Activated CD8-positive, alpha-beta memory T cell treated with anti-CD3 and anti-CD28 coated beads for 1 hour (primary cell): ENCODE data around the gene SCRN1.

Experiments
- DNase-seq, 2 donors: peaks; one replicate each; pipeline ENCODE4 v3.0.0-alpha.2; 2020; ENCODE audit warnings: low read depth in 1 of 2; ENCODE audit errors: extremely low read depth in 1 of 2

Gene SCRN1

DNA sequence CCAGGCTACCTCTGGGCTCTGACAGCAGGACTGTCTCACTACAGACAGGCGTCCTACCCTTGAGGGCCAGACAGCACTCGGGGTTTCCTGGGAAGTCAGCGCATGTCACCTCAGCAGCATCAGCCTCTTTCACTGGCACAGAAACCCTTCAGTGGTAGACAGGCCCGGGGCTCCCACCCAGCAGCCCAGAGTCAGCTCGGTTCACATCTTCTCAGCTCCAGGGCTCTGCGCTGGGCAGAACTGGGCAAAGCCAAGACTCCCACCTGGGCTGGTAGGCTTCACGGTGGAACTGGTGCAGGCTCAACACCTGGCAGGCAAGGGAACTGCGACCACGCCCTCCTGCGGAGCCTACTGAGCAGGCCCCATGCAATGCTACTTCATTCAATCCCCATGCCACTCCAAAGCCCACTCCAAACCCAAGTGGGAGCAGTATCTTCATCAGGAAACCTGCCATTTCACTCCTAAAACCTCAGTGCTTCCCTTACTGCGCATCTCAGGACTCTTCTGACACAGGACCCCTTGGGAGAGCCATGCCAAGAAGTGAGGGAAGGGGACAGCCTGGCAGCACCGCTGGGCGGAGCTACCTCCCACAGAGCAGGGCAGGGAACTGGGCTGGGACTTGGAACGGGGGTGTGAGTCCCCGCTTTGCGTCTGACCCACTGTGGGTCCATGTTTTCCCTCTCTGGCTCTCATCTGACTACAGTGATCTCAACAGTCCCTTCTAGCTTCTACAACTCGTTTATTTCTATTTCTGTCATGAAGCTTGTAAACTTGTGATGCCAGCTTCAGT, 60.4 kb downstream of the SCRN1 start:
- DNase-seq = no peak

DNA sequence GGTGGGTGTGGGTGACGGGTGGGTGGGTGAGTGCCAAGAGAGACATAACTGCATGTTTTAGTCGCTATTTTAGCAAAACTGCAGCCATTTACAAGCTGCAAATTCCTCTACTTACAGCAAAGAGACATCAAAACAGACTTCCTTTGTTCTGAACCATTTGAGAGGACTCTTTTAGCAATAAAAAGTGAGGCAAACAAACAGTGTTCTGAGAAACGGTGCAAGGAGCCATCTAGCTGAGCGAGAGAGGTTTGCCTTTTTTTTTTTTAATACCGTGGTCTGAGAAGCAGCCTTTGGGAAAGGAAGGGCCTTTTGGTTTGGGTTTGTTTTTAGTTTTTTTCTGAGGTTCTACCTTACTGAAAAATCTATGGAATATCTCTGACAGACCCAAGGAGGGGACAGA, 62.9 kb downstream of the SCRN1 start:
- no peak for DNase-seq

DNA sequence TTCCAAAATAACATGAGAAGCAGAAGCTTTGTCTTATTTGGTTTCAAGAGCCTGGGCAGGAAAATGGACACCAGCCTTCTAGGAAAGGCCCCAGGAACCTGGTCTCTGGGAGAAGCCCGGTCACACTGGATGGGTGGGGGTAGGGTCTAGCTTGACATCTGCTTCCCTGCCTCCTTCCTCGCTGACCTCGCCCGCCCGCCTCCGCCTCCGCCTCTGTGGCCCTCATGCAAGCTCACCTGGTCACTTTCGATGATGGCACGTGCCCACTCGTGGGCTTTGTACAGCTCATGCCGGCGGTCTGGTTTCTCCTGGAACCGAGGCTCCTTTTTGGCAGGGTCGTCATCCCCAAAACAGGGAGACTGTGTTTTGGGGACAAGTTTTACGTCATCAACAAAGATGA, 63.4 kb downstream of the SCRN1 start:
- no peak for DNase-seq

DNA sequence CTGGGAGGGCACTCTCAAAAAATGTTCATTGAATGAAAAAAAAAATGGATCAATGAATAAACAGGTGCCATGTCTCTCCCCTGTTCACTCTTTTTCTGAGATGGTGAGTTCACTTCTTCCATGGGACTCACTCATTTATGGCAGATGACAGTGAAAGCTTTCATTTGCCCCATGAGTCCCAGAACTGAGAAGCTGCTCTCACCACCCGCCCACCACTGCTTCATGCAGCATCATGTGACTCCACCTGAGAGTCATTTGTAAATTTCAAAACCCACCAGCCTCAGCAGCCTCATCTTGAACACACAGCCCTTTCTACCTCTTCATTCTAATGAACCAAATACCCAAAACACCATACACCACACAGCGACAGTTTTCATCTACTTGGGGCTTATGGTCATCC, 64.9 kb downstream of the SCRN1 start:
- no peak for DNase-seq

DNA sequence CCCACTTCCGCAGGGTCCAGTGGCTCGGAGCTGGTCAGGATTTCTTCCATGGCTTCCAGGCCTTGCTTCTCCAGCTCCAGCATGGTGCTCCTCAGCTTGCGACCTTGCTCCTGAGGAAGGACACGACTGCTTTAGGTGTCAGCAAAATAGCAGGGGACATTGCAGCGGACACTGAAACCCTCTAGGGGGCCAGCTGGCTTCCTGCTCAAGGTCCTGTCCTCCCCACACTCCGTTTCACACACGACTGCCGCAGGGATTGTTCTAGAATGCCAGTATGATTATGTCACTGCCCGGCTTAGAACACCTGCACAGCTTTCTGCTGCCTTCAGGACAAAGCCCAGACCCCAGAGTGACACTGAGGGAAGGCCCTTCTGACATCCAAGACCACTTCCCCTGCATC, 65.6 kb downstream of the SCRN1 start:
- DNase-seq = no peak

DNA sequence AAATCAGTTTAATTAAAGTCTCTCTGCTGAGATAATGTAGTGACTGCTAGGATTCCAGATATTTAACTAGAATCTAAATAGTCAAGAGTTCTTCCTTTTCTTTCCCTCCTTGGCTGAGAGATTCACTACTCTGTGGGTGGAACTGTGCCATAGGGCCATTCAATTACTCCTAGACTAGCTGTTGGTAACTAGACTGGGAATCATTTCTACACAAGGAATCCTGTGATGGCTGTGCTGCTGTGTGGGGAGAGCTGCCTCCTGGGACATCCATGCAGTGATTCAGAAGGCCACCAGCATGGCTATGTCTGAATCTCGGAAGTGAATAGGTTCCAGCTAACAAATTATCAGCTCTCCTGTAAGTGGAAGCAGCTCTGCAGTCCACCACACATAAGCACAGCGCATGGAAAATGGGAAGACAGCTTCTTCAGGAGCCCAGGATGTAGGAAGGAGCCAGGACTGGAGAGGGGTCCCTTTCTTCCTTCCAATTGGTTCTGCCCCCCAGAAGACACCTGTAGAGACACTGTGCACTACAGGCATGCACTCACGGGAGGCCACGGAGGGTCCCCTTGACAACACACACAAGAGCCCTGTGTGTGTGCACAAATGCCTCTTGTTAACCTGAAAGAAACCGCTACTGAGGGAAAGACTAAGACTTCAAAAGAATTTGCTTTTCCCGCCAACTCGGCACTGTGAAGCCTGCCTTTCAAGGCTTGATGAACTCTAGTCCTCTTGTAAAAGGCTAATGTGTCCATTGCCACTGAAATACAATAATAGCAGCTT, 66.5 kb downstream of the SCRN1 start:
- no peak for DNase-seq

DNA sequence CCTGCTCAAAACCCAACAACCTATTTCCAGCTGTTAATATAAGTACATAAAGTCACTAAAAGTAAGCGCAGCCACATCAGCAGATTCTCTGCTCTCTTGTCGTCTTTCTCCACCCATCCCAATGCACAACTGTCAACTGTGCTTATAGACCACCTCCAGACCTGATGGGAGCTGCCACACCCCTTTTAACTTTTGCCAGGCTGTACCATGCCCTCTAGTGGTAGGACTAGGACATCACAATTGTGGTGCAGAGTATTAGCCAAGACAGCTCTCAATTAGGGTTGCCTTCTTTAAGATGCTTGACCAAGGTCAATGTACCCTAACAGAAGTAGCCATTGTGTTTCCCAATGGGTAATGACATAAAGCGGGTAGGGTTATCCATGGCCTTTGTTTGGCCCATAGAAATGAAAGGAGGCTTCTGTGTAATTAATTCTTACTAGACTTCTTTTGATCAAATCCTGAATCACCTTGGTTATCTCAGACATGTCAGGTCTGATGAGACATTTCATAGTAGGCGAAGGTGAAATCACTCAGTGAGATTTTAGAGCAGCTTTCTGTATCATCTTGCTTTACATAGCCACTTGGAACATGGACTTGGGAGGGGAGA, 68.1 kb downstream of the SCRN1 start:
- DNase-seq = no peak

DNA sequence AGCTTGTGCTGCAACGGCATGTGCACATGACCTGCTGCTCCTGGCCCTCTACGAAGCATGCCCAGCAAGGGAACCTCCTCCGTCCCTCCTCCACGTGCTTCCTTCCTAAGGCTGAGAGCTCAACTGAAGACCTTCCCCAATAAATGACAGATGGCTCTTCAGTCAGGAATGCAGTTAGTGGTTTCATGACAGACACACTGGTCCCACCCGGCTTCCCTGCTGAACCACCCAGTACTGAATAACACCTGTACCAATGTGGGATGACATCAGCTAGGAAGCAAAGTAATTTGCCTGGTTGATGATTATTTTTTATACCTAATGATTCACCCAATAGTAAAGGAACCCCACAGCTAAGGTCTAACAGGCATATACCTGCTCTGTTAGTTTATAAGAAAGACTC, 69.1 kb downstream of the SCRN1 start:
- DNase-seq = no peak

DNA sequence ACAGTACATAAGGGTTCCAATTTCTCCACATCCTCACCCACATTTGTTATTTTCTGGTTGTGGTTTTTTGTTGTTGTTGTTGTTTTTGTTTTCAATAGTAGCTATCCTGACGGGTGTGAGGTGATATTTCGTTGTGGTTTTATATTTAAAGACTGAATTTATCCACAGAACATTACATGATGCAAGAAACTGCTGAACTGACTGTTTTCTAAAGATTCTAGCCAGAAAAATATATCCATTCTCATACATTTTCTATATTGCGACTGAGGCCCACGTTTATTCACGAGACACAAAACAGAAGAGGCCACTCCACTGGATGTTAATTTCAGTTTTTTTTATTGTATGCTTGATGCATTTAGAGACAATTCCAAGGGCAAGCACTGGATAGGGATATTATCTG, 69.8 kb downstream of the SCRN1 start:
- no peak for DNase-seq

DNA sequence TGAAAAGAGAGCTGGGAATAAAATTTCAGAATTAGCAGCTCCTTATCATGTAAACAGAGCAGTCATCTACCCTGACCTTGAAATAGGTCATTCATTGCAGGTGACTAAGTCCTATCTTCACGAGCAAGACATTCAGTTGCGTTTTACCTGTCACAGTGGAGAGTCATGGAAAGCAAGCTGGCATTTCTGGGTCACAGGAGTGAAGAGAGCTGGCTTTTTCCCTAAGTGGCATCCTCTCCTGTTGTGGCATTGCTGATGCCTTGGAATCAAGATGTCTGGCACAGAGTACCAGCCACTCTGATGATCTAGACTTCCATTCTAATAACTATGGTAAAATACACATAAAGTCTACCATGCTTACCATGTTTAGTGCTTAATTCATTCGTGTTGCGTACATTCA, 70.8 kb downstream of the SCRN1 start:
- DNase-seq = no peak

DNA sequence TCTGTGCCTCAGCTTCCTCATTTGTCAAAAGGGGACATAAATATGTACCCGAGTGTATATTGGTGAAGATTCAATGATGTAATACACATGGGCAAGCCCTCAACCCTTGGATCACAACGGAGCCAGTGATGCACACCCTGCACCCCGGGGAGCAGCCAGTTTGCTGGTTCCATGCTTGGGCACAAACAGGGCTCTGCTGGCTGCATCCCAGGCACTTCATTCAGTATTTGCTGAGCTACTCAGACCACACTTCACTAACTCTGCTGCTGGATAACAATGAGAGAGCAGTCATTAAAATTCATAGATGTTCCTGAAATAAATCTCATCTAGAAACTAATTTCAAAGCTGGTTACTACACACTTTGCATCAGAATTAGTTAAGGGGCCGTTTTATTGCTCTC, 72.0 kb downstream of the SCRN1 start:
- DNase-seq = no peak

DNA sequence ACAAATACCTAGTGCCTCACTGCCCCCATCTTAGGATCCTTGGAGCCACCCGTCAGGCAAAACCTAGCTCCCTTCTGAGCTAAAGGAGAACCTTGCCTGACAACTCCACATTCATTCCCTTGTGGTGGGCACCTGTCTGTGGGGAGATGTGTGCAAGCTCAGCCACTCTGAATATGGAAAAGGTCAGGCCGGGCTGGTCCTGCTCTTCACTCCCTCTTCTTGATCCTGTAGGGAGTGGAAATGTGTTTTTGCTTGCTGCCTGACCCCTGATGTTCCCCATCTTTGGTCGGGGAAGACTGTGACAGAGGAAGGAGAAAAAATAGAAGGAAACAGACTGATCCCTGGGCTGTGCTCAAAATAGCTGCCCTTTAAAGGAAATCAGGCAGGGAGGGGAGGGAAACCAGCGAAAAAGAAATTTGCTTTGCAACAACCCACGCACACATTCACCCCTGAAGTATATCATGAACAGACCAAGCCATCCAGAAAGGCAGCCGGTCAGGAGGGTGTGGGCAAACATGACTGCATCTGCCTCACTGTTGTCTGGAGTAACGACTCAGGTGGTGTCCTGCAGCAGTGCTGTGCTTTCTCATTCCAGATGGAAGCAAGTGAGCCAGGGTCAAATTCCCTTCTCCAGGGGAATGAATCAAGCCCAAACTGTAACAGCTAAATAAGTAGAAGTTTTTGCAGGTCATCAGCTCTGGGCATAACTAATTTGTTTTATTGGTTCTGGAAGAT, 74.0 kb downstream of the SCRN1 start:
- no peak for DNase-seq

DNA sequence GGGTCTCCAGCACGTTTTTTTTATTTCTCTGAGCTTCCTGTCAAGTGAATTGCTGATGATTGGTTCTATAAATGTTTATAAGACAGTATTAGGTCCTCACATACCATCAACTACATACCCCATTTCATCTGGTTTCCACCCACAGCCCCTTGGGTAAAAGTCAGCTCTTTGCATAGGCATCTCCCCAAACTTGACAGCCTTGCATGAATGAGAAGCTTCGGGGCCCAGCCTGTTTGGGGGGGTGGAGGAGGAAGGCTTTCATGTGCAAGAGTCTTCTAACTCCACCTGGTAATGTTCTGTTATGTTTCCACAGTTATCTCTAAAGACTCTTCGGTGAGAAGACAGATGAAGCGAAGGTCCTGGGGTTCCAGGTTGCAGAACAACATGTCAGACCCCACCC, 75.4 kb downstream of the SCRN1 start:
- no peak for DNase-seq

DNA sequence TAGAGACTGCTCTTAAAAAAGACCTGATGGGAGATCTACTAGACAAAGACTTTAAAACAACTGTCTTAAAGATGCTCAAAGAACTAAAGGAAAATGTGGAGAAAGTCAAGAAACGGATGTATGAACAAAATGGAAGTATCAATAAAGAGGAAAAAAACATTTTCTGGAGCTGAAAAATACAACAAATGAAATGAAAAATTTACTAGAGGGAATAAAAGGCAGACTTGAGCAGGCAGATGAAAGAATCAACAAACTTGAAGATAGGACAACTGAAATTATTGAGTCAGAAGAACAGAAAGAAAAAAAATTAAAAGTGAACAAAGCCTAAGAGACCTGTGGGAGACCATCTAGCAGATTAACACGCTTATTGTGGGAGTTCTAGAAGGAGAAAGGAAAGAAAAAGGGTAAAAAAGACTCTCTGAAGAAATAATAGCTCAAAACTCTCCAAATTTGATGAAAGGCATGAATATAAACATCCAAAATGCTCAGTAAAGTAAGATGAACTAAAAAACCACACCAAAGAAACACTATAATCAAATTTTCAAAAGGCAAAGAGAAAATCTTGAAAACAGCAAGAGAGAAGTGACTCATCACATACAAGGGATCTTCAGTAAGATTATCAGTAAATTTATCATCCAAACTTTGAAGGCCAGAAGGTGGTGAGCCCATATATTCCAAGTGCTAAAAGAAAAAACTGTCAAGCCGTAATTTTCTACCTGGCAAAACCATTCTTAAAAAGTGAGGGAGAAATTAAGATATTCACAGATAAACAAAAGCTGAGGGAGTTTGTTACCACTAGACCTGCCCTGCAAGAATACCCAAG, 83.2 kb downstream of the SCRN1 start:
- DNase-seq = no peak

DNA sequence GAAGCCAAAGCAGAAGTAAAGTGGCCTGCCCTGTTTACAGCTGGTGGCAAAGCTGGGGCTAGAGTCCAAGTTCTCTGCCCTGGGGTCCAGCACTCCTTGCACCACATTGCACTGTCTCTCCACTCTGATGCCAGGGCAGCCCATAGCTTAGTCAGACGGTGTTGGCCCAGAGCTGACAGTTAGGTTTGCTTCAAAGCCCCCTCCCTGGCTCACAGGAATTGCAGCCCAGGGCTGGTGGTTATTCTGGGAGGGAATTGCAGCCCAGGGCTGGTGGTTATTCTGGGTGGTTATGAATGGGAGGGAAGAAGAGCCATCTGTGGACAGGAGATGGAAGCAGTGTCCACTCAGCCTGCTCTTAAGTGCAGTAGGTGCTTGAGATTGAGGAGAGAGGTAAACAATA, 88.9 kb downstream of the SCRN1 start:
- no peak for DNase-seq

DNA sequence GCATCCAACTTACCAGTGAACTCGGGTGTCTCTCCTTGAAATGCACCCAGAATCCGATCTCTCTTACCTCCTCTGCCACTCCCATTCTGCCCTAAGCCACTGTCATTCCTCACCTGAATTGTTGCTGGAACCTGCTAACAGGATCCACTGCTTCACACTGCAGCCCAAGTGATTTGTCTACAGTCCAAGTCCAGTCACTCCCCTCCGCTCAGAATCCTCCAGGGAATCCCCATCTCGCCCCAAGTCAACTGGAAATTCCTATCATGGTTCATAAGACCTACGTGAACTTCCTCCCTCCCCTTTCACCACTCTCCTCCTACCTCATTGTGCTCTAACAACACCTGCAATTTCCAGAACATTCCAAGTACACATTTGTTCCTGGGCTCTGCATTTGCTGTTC, 91.3 kb downstream of the SCRN1 start:
- DNase-seq = no peak

DNA sequence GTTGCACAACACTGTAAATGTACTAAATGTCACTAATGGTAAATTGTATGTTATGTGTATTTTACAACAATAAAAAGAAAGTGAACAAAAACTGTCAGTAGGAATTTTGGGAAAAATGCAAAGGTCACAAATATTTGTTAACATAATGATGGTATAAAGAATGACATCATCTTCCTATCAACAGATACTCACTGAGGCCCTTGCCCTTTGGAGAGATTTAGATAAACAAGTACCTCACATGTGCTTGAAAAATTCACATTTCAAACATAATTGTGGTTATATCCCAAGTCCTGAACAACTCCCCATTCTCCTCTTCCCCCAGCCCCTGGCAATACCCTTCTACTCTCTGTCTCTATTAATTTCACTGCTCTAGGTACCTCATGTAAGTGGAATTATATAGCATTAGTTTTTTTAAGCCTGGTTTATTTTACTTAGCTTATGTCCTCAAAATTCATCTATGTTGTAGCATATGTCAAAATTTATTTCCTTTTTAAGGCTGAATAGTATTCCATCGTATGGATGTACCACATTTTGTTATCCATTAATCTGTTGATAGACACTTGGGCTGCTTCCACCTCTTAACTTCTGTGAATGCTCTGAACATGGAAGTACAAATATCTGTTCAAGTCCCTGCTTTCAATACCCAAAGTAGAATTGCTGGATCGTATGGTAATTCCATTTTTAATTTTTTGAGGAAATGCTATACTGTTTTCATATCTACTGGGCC, 92.8 kb downstream of the SCRN1 start:
- no peak for DNase-seq

DNA sequence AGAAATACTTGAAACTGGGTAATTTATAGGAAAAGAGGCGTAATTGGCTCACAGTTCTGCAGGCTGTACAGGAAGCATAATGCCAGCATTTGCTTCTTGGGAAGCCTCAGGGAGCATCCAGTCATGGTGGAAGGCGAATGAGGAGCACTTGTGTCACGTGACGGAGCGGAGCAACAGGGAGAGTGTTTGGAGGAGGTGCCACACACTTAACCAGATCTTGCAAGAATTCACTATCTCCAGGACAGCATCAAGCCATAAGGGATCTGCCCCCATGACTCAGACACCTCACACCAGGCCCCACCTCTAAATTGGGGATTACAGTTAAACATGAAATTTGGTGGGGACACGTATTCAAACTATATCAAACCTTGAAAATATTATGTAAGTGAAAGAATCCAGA, 94.0 kb downstream of the SCRN1 start:
- DNase-seq = no peak

DNA sequence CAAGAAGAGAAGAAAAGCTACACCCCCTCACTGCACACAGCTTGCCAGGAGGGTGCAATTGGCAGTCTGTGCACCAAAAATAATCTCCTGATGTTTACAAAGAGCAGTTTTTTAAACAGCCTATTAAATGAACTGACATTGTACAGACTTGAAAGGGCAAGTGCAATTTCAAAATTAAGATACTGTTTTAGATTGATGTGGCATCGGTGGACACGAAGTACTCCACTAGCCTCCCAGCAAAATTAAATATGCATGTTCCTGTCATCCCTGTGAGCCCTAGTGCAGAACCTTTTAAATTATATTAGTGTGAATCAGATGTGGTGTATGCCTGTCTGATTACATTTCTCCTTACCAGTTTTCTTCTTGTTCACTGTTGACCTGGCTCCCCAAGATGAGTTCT, 95.3 kb downstream of the SCRN1 start:
- no peak for DNase-seq
